Skin of body (tissue), 2 donors: ENCODE measurements around the gene SP9. TPM values are rescaled to one million over a fixed set of nuclear protein-coding genes. Genes with fewer than 3 reads are reported as not detected.

ENCODE experiments used
- DNase-seq: peaks from one replicate; lab custom pipeline; 2025; lab: John Stamatoyannopoulos, UW
- total RNA-seq: library from RNA; depleted of rRNA; stranded (reverse); fragments of >200 nt; gene quantifications from one replicate; pipeline ENCODE4 v1.2.3, GENCODE V29; 2014

Gene SP9
- total RNA-seq: 3.3 TPM

DNA sequence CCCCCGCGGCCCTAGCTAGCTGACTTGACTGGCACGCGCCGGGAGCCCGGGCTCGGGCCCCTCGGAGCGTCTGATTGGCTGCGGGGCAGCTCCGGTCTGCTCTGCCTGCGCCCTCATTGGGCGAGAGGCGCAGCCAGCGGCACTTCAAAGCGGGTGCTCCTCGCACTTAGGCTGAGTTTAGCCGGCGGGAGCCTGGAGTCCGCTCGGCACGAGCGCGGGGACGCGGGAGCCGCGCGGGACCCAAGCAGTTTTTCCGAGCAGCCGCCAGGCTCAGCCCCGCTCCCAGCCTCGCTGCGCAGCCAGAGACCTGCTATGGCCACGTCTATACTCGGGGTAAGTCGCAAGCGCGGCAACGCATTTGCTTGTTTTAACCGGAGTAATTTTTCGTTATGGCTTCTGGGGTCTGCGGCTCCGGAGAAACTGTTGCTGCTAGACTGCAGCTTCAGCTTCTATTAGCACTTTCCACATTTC, at the start of gene SP9:
TSS of gene SP9 (plus strand) at position 174 of the 471 bp plus-strand sequence. CDS start at position 313, 139 bp downstream.
- DNase-seq: peak; percentile 54

DNA sequence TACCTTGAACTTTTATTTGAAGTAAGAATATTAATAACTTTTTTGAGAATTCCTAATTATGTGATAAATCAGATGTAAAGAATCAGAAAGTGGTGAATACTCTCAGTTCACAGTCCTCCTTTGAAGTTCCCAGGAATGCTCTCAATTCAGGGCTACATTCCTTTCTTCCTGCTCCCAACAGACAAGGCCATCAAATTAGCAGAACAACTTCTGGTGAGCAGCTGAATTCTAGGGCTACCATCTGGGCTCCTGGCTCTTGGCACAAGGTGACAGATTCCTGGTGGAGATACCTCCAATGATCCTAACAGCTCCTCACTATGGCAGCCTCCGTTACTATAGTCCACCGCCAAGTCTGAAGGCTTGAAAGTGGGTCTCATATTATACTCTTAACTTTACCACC, 48.6 kb upstream of the SP9 start:
- no peak for DNase-seq

DNA sequence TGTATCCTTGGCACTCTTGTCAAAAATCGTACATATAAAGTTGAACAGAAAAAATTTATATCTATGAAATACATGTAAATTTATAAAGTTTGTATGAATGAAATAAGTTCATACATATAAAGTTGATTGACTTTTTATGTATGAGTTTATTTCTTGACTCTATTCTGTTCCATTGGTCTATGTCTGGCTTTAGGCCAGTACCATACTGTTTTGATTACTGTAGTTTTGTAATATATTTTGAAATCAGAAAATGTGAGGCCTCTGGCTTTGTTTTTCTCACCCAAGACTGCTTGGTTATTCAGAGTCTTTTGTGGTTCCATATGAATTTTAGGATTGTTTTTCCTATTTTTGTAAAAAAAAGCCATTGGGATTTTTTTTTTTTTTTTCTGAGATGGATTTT, 41.8 kb upstream of the SP9 start:
- DNase-seq: no peak

DNA sequence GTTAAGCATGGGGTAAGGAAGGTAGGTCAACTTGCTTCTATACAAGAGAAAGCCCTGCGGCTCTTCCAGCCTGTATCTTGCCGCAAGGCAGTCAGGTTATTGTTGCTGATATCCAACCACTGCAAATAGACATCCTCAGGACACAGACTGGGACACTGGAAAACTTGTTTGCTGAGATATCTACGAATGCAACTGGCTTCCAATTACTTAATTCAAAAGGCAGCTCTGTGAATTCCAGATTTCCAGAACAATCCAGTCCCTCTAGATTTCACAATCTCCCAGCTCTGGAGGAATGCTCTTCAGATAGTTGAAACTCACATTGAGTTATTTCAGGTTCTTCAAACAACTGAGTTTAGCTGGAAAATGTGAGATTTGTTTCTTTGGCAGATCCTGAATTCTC, 34.6 kb upstream of the SP9 start:
- DNase-seq: no peak

GRCh38 chr2:174312581-174313234, 22.0 kb upstream of the SP9 start:
- DNase-seq: no peak

DNA sequence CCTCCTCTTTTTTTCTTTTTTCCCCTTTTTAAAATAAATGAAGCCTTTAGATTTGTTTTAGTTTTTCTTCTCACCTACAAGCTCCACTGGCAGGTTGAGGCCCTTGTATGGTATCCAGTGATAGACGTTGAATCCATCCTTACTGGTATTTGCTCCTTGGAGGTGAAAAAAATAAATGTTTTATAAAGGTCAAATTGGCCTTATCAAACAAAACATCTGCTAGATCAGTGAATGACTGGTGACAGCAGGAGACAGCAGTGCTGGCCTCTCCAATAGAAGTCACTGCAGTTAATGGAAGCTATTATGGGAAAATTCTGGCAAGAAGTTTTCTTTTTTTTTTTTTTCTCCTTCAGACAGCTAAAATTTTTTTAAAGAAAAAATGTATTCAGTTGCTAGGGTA, 12.6 kb upstream of the SP9 start:
- no peak for DNase-seq

DNA sequence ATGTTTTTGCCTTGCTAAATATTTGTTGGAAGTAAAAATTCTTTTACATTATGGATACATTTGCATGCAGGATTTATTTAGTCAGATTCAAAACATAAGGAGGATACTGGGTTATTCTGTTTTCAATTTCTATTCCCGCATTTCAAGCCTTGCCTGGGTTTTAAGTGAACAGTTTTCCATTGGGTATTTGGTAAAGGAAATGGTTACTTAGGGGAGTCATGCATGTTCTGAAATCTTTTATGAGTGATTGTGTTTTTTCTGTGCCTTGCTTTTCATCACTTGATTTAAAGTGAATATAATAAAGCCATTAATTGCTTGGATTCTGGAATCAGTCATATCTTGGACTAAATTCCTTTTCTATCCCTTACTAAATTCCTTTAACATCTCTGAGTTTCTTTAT, 12.0 kb upstream of the SP9 start:
- peak; percentile 34 for DNase-seq

DNA sequence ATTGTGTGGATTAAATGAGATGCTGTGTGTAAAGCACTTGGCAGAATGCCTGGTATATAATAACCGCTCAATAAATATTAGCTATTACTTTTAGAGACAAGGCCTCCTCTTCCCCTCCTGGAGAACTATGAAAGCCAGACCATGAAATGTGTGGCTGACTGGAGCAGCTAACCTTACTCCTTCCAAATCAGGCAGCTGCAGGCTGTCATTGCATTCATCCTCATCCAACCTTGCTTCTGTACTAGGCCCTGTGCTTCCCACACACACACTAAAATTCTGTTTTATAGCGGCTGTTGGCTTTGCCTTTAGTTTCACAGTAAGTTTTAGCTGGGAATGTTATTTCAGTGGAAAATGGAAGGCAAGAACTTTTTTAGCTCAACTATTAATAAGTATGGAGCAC, 10.2 kb upstream of the SP9 start:
- no peak for DNase-seq

- DNase-seq: peak; percentile 78
Measured at GRCh38 chr2:174325373-174326160, 9.2 kb upstream of the SP9 start.

GRCh38 chr2:174326161-174327020, 8.4 kb upstream of the SP9 start:
- peak; percentile 78 for DNase-seq

DNA sequence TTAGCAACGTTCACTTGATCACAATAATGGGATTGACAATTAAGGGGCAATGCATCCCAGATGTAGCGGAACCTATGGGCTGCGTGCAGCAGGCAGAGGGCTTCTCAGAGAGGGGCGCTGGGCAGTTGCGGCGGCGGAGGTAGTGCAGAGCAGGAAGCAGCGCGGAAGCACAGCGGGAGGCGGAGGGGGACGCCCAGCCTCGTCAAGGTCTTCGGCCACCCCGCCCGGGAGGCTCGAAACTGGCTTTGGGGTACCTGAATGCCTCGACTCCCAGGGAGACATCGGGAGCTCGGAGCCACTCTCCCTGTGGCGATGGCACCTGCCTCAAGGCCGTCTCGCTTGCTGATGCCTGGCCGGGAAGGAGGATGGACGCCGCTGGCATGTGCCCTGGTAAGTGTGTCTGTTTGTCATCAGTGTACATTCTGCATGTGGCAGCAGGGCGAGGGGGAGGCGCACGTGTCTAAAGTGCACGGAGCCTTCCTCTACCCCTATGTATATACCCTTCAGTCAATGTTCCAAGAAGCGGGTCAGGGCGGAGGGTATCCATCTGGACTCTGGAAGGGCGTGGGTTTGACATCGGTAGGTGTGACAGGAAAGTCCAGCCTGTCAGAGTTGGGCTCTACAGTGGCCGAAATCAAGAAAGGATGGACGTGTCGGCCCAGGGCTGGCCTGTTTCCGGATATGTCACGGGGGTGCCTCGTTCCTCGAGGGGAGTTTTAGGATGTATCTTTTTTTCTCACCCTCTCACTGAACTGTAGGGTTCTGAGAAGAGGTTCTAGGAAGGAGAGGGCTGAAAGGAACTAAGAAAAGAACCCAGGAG, 7.5 kb upstream of the SP9 start:
- no peak for DNase-seq

GRCh38 chr2:174327841-174328113, 7.0 kb upstream of the SP9 start:
- DNase-seq: no peak

GRCh38 chr2:174328114-174328960, 6.4 kb upstream of the SP9 start:
- DNase-seq: peak; percentile 86

- no peak for DNase-seq
Measured at GRCh38 chr2:174328961-174329715, 5.6 kb upstream of the SP9 start.

DNA sequence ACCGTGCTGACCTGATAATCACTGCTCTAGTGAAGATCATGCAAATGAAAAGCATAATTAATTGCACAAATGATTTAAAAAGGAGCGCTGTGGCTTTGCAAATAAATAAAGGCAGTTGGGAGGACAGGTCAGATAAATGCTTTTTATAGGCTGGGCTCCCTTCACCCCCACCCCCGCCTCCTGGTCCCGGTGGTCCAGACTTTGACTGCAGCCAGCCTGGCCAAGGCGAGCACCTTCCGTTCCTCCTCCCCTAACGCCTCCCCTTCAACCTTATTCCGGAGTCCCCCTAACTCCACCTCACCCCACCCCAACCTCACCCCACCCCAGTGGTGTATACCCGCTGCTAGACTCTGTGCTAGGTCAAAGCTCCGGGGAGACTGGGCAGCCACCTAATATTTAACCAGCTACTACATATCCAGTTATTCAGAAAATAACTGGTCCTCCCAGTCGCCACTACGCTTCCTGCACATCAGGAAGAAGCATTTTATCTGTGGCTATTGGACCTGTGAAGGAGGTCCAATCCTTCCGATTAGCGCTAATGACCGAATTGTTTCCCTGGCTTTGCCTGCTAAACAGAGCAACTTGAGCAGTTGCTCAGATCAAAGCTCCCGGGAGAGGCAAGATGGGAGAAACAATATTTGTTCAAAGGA, 3.7 kb upstream of the SP9 start:
- no peak for DNase-seq

GRCh38 chr2:174331595-174332216, 3.0 kb upstream of the SP9 start:
- no peak for DNase-seq

- DNase-seq: no peak
Measured at GRCh38 chr2:174332217-174332963, 2.4 kb upstream of the SP9 start.

- DNase-seq: no peak
Measured at GRCh38 chr2:174333017-174333371, 1.8 kb upstream of the SP9 start.
